ENCODE measurements around the gene CLCN3.
"Not testable (repeated sequence)": the region's sequence is repeated elsewhere in the genome, so short reads cannot be mapped to it uniquely, and the experiment has no call there.

The CLCN3 gene

GRCh38 chr4:169611991-169612870, 8.1 kb upstream of the CLCN3 start, which contains the start of gene NEK1:
Gene NEK1 (minus strand): TSS chr4:169612583. CDS start chr4:169602630, 9,953 bp downstream.
- no peaks in the 10 kb centered on the region for H3K9me3 Mint-ChIP-seq
- peak within 1 kb of the TSS; percentile 98 for H3K4me3 Mint-ChIP-seq
- ATAC-seq (peak; percentile 94), DNase-seq (ENCODE audit: low spot score in 2 of 2) (peak; percentile 72 to 90)
- H3K36me3 Mint-ChIP-seq = peaks cover 7% of the 10 kb centered on the region
- peaks cover 13% of the 10 kb centered on the region for H3K4me1 Mint-ChIP-seq
- H3K27ac Mint-ChIP-seq = peak within 1 kb of the TSS; percentile 99

- Mint-ChIP-seq H3K36me3 (peaks cover 7% of the 10 kb centered on the region), H3K4me3 (peak overlapping the region; percentile 98), H3K9me3 (no peaks in the 10 kb centered on the region), H3K27ac (peak overlapping the region; percentile 99), H3K4me1 (peaks cover 15% of the 10 kb centered on the region)
- DNase-seq (ENCODE audit: low spot score in 2 of 2) (peak; percentile 38 to 75), ATAC-seq (peak; percentile 45)
Observed at GRCh38 chr4:169612871-169613859, 7.2 kb upstream of the CLCN3 start.

- ATAC-seq (peak; percentile 47), DNase-seq (ENCODE audit: low spot score in 2 of 2) (no peak)
- peaks cover 34% of the 10 kb centered on the region for H3K4me1 Mint-ChIP-seq
- H3K27ac Mint-ChIP-seq = no peak overlapping the region
- peaks cover 14% of the 10 kb centered on the region for H3K36me3 Mint-ChIP-seq
- H3K4me3 Mint-ChIP-seq = no peak overlapping the region
- no peaks in the 10 kb centered on the region for H3K9me3 Mint-ChIP-seq
Observed at GRCh38 chr4:169615467-169616106, 4.8 kb upstream of the CLCN3 start.

- H3K4me1 Mint-ChIP-seq = peaks cover 36% of the 10 kb centered on the region
- H3K9me3 Mint-ChIP-seq = no peaks in the 10 kb centered on the region
- H3K27ac Mint-ChIP-seq = no peak overlapping the region
- H3K4me3 Mint-ChIP-seq = no peak overlapping the region
- DNase-seq (ENCODE audit: low spot score in 2 of 2) (no peak), ATAC-seq (no peak)
- peaks cover 20% of the 10 kb centered on the region for H3K36me3 Mint-ChIP-seq
Observed at GRCh38 chr4:169616846-169617245, 3.5 kb upstream of the CLCN3 start.

GRCh38 chr4:169617306-169617705, 3.1 kb upstream of the CLCN3 start:
- DNase-seq (ENCODE audit: low spot score in 2 of 2) (no peak), ATAC-seq (no peak)
- Mint-ChIP-seq H3K36me3 (peaks cover 22% of the 10 kb centered on the region), H3K4me1 (peaks cover 40% of the 10 kb centered on the region), H3K27ac (no peak overlapping the region), H3K4me3 (no peak overlapping the region), H3K9me3 (no peaks in the 10 kb centered on the region)

GRCh38 chr4:169618286-169618685, 2.1 kb upstream of the CLCN3 start:
- Mint-ChIP-seq H3K4me1 (peaks cover 42% of the 10 kb centered on the region), H3K27ac (no peak overlapping the region), H3K9me3 (no peaks in the 10 kb centered on the region), H3K4me3 (peak overlapping the region; percentile 93), H3K36me3 (peaks cover 21% of the 10 kb centered on the region)
- DNase-seq (ENCODE audit: low spot score in 2 of 2) = no peak
- ATAC-seq = no peak

GRCh38 chr4:169618986-169619385, 1.4 kb upstream of the CLCN3 start:
- H3K36me3 Mint-ChIP-seq = peaks cover 26% of the 10 kb centered on the region
- DNase-seq (ENCODE audit: low spot score in 2 of 2) = no peak
- peak overlapping the region; percentile 98 for H3K27ac Mint-ChIP-seq
- H3K9me3 Mint-ChIP-seq = no peaks in the 10 kb centered on the region
- no peak for ATAC-seq
- H3K4me1 Mint-ChIP-seq = peaks cover 48% of the 10 kb centered on the region
- peak overlapping the region; percentile 93 for H3K4me3 Mint-ChIP-seq

- Mint-ChIP-seq H3K4me1 (peaks cover 48% of the 10 kb centered on the region), H3K27ac (peak overlapping the region; percentile 98), H3K9me3 (no peaks in the 10 kb centered on the region), H3K4me3 (peak overlapping the region; percentile 93), H3K36me3 (peaks cover 26% of the 10 kb centered on the region)
- peak in 1 of 2 donors; percentile 69 for DNase-seq (ENCODE audit: low spot score in 2 of 2)
- ATAC-seq = peak; percentile 40
Observed at GRCh38 chr4:169619518-169619957, 840 bp upstream of the CLCN3 start.

- peaks cover 52% of the 10 kb centered on the region for H3K4me1 Mint-ChIP-seq
- no peaks in the 10 kb centered on the region for H3K9me3 Mint-ChIP-seq
- peak overlapping the region; percentile 93 for H3K4me3 Mint-ChIP-seq
- DNase-seq (ENCODE audit: low spot score in 2 of 2) = peak in 1 of 2 donors; percentile 59
- peak overlapping the region; percentile 98 for H3K27ac Mint-ChIP-seq
- no peak for ATAC-seq
- H3K36me3 Mint-ChIP-seq = peaks cover 26% of the 10 kb centered on the region
Observed at GRCh38 chr4:169620880-169621248, 486 bp downstream of the CLCN3 start.

- no peaks in the 10 kb centered on the region for H3K9me3 Mint-ChIP-seq
- H3K36me3 Mint-ChIP-seq = peaks cover 26% of the 10 kb centered on the region
- peaks cover 60% of the 10 kb centered on the region for H3K4me1 Mint-ChIP-seq
- peak overlapping the region; percentile 93 for H3K4me3 Mint-ChIP-seq
- H3K27ac Mint-ChIP-seq = peak overlapping the region; percentile 98
- DNase-seq (ENCODE audit: low spot score in 2 of 2) (no peak), ATAC-seq (peak; percentile 50)
Observed at GRCh38 chr4:169621731-169622492, 1.5 kb downstream of the CLCN3 start.

- Mint-ChIP-seq H3K4me1 (peaks cover 66% of the 10 kb centered on the region), H3K4me3 (peak overlapping the region; percentile 93), H3K27ac (peak overlapping the region; percentile 98), H3K36me3 (peaks cover 26% of the 10 kb centered on the region), H3K9me3 (no peaks in the 10 kb centered on the region)
- DNase-seq (ENCODE audit: low spot score in 2 of 2) (no peak), ATAC-seq (no peak)
Observed at GRCh38 chr4:169622566-169622965, 2.2 kb downstream of the CLCN3 start.

- not testable (repeated sequence) for ATAC-seq; H3K9me3 Mint-ChIP-seq; DNase-seq (ENCODE audit: low spot score in 2 of 2); H3K27ac Mint-ChIP-seq
- Mint-ChIP-seq H3K4me1 (peaks cover 55% of the 10 kb centered on the region), H3K4me3 (peak overlapping the region; percentile 93), H3K36me3 (peaks cover 26% of the 10 kb centered on the region)
Observed at GRCh38 chr4:169624012-169624411, 3.6 kb downstream of the CLCN3 start.

- Mint-ChIP-seq H3K4me3 (no peak overlapping the region), H3K36me3 (peaks cover 15% of the 10 kb centered on the region), H3K27ac (peak overlapping the region; percentile 52), H3K4me1 (peaks cover 50% of the 10 kb centered on the region), H3K9me3 (no peaks in the 10 kb centered on the region)
- no peak for DNase-seq (ENCODE audit: low spot score in 2 of 2)
- no peak for ATAC-seq
Observed at GRCh38 chr4:169625886-169626285, 5.5 kb downstream of the CLCN3 start.

Measured in stimulated activated effector memory CD8-positive, alpha-beta T cell treated with anti-CD3 and anti-CD28 coated beads, Interleukin-12 subunit alpha, Interleukin-12 subunit beta, amount 100 ng/mL, for 72 hours (primary cell).